Measurements from ENCODE around the gene LYPD3. TPM values are rescaled to one million over a fixed set of nuclear protein-coding genes. Genes with fewer than 3 reads are reported as not detected.
"Not testable (repeated sequence)": the region's sequence is repeated elsewhere in the genome, so short reads cannot be mapped to it uniquely, and the experiment has no call there.

LYPD3 gene
- 0.40 TPM for total RNA-seq (2013)
- 10 to 100 TPM in 1 of 3 donors, under 1 TPM in 2; 0.24 to 22.9 (median 0.48) TPM for polyA plus RNA-seq
- 3.0 and 5.0 TPM in 2 replicates for polyA minus RNA-seq
- 2.0 to 22.4 (median 9.1) reads per million in 11 experiments for total RNA-seq

GRCh38 chr19:43465468-43466120 lies at the start of gene LYPD3:
Gene LYPD3 (minus strand): TSS chr19:43465608. CDS start chr19:43465571, 37 bp downstream.
- Histone ChIP-seq H3K9me3 (replicated peaks in 1 of 2; ENCODE audit: control insufficient read depth in 1 of 2, insufficient read depth in 1 of 2, low read length in 2 of 2) (no peaks in the 10 kb centered on the region), H2AFZ (ENCODE audit: insufficient read depth, low read depth, low read length, poor library complexity, severe bottlenecking) (peak within 1 kb of the TSS; percentile 86), H3K4me3 (replicated peaks in 1 of 3; ENCODE audit: low read depth in 2 of 3, low read length in 3 of 3) (peak within 1 kb of the TSS; percentile 68 to 88 (median 80)), H3K27ac (ENCODE audit: low read depth in 1 of 2, low read length in 2 of 2) (peak within 1 kb of the TSS in 1 of 2 donors; percentile 90), H3K4me2 (replicated peaks; ENCODE audit: extremely low read depth, low read length, poor library complexity, severe bottlenecking) (peak within 1 kb of the TSS; percentile 90), H4K20me1 (ENCODE audit: insufficient read depth, low read length) (no peaks in the 10 kb centered on the region), H3K79me2 (ENCODE audit: insufficient read depth, low read length) (no peaks in the 10 kb centered on the region), H3K36me3 (replicated peaks in 1 of 2; ENCODE audit: control insufficient read depth in 1 of 2, insufficient read depth in 2 of 2, low read length in 2 of 2) (no peaks in the 10 kb centered on the region), H3K4me1 (ENCODE audit: control insufficient read depth in 1 of 2, insufficient read depth in 2 of 2, low read length in 2 of 2) (peaks cover 54 to 58% of the 10 kb centered on the region in 2 donors), H3K9ac (ENCODE audit: insufficient read depth, low read length, poor library complexity, severe bottlenecking) (no peak within 1 kb of the TSS), H3K27me3 (ENCODE audit: control insufficient read depth in 2 of 2, insufficient read depth in 2 of 2, low read length in 2 of 2) (no peaks in the 10 kb centered on the region)
- peaks cover 49% of the 10 kb centered on the region for H3K4me1 Mint-ChIP-seq
- H3K4me3 Mint-ChIP-seq: peak within 1 kb of the TSS; percentile 94 to 97
- intact Hi-C loops (cut with micrococcal nuclease): no loop called here
- peaks cover 10 to 23% (median 15%) of the 10 kb centered on the region in 3 donors for H3K27me3 Mint-ChIP-seq (ENCODE audit: low read depth in 3 of 3)
- H3K27ac Mint-ChIP-seq: peak within 1 kb of the TSS in 6 of 7 donors; percentile 97 to 99 (median 98)
- WGBS (ENCODE audit: insufficient coverage): 46% methylated on average over 22 of the region's 24 CpGs
- H3K9me3 Mint-ChIP-seq: peaks cover 0 to 3% (median 0%) of the 10 kb centered on the region in 7 donors
- TF ChIP-seq, protein P1, sequence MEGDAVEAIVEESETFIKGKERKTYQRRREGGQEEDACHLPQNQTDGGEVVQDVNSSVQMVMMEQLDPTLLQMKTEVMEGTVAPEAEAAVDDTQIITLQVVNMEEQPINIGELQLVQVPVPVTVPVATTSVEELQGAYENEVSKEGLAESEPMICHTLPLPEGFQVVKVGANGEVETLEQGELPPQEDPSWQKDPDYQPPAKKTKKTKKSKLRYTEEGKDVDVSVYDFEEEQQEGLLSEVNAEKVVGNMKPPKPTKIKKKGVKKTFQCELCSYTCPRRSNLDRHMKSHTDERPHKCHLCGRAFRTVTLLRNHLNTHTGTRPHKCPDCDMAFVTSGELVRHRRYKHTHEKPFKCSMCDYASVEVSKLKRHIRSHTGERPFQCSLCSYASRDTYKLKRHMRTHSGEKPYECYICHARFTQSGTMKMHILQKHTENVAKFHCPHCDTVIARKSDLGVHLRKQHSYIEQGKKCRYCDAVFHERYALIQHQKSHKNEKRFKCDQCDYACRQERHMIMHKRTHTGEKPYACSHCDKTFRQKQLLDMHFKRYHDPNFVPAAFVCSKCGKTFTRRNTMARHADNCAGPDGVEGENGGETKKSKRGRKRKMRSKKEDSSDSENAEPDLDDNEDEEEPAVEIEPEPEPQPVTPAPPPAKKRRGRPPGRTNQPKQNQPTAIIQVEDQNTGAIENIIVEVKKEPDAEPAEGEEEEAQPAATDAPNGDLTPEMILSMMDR (IDR thresholded peaks at IDR 0.05): no peak
- peaks cover 3 to 8% of the 10 kb centered on the region in 2 donors for H3K36me3 Mint-ChIP-seq
- DNase-seq: peak; percentile 66 to 89 (median 74)

- H3K4me1 ChIP-seq (ENCODE audit: control insufficient read depth in 1 of 2, insufficient read depth in 2 of 2, low read length in 2 of 2); intact Hi-C loops (cut with micrococcal nuclease); H3K27ac ChIP-seq (ENCODE audit: low read depth in 1 of 2, low read length in 2 of 2); H3K4me3 ChIP-seq (replicated peaks in 1 of 3; ENCODE audit: low read depth in 2 of 3, low read length in 3 of 3); H3K27ac Mint-ChIP-seq; H3K9me3 Mint-ChIP-seq; H3K27me3 ChIP-seq (ENCODE audit: control insufficient read depth in 2 of 2, insufficient read depth in 2 of 2, low read length in 2 of 2); H3K4me2 ChIP-seq (replicated peaks; ENCODE audit: extremely low read depth, low read length, poor library complexity, severe bottlenecking); H3K27me3 Mint-ChIP-seq (ENCODE audit: low read depth in 3 of 3); DNase-seq; H2AFZ ChIP-seq (ENCODE audit: insufficient read depth, low read depth, low read length, poor library complexity, severe bottlenecking); H3K79me2 ChIP-seq (ENCODE audit: insufficient read depth, low read length); H3K4me3 Mint-ChIP-seq; H3K9ac ChIP-seq (ENCODE audit: insufficient read depth, low read length, poor library complexity, severe bottlenecking); H4K20me1 ChIP-seq (ENCODE audit: insufficient read depth, low read length); H3K9me3 ChIP-seq (replicated peaks in 1 of 2; ENCODE audit: control insufficient read depth in 1 of 2, insufficient read depth in 1 of 2, low read length in 2 of 2); H3K4me1 Mint-ChIP-seq: not testable (repeated sequence)
- peaks cover 52 to 82% of the 10 kb centered on the region in 2 donors for H3K36me3 Mint-ChIP-seq
- peaks cover 42 to 73% of the 10 kb centered on the region in 2 donors for H3K36me3 ChIP-seq (replicated peaks in 1 of 2; ENCODE audit: control insufficient read depth in 1 of 2, insufficient read depth in 2 of 2, low read length in 2 of 2)
These were observed 47.0 kb upstream of the LYPD3 start for GRCh38 chr19:43512399-43512798.
